Measurements from ENCODE around the gene LZTS3.

LZTS3 gene

GRCh38 chr20:3181270-3181669 is 7.9 kb upstream of the LZTS3 start:
- no peak for TF ChIP-seq CTCF (conservative IDR thresholded peaks at IDR 0.05; ENCODE audit: control insufficient read depth, insufficient read depth, low read depth, low read length)
- DNase-seq (ENCODE audit: low read depth) = no peak
- no peak overlapping the region for H3K4me3 ChIP-seq (ENCODE audit: control insufficient read depth, low read depth, low read length)

- no peak for DNase-seq (ENCODE audit: low read depth)
- no peak overlapping the region for H3K4me3 ChIP-seq (ENCODE audit: control insufficient read depth, low read depth, low read length)
- no peak for TF ChIP-seq CTCF (conservative IDR thresholded peaks at IDR 0.05; ENCODE audit: control insufficient read depth, insufficient read depth, low read depth, low read length)
Observed at GRCh38 chr20:3180319-3180718, 7.0 kb upstream of the LZTS3 start.

- DNase-seq (ENCODE audit: low read depth) = no peak
- H3K4me3 ChIP-seq (ENCODE audit: control insufficient read depth, low read depth, low read length) = no peak overlapping the region
- TF ChIP-seq CTCF (conservative IDR thresholded peaks at IDR 0.05; ENCODE audit: control insufficient read depth, insufficient read depth, low read depth, low read length) = no peak
Observed at GRCh38 chr20:3177746-3178485, 4.6 kb upstream of the LZTS3 start.

- H3K4me3 ChIP-seq (ENCODE audit: control insufficient read depth, low read depth, low read length) = no peak overlapping the region
- no peak for DNase-seq (ENCODE audit: low read depth)
- TF ChIP-seq CTCF (conservative IDR thresholded peaks at IDR 0.05; ENCODE audit: control insufficient read depth, insufficient read depth, low read depth, low read length) = no peak
Observed at GRCh38 chr20:3175270-3175669, 1.9 kb upstream of the LZTS3 start.

- TF ChIP-seq CTCF (conservative IDR thresholded peaks at IDR 0.05; ENCODE audit: control insufficient read depth, insufficient read depth, low read depth, low read length) = no peak
Observed at GRCh38 chr20:3174442-3175261, 1.3 kb upstream of the LZTS3 start.

GRCh38 chr20:3173610-3174441 is 477 bp upstream of the LZTS3 start:
- H3K4me3 ChIP-seq (ENCODE audit: control insufficient read depth, low read depth, low read length) = peak overlapping the region; percentile 77
- peak; percentile 59 for DNase-seq (ENCODE audit: low read depth)
- TF ChIP-seq CTCF (conservative IDR thresholded peaks at IDR 0.05; ENCODE audit: control insufficient read depth, insufficient read depth, low read depth, low read length) = no peak

More at GRCh38 chr20:3174442-3175261, 1.3 kb upstream of the LZTS3 start:
- H3K4me3 ChIP-seq (ENCODE audit: control insufficient read depth, low read depth, low read length) = peak overlapping the region; percentile 77
- DNase-seq (ENCODE audit: low read depth) = peak; percentile 19

Measured in fibroblast of mammary gland (primary cell).